ENCODE results near the gene NSMF. TPM values are rescaled to one million over a fixed set of nuclear protein-coding genes. Genes with fewer than 3 reads are reported as not detected.

NSMF gene
- total RNA-seq, 1 donor from 2014 or later, result 231 TPM

GRCh38 chr9:137441935-137442321, 17.2 kb downstream of the NSMF start:
- Histone ChIP-seq H3K4me1 (peaks cover 0 to 11% of the 10 kb centered on the region in 2 donors), H3K36me3 (no peaks in the 10 kb centered on the region), H3K27ac (no peak overlapping the region), H3K9me3 (no peaks in the 10 kb centered on the region), H3K27me3 (peaks cover 3% of the 10 kb centered on the region), H3K4me3 (peak overlapping the region; percentile 36 to 53)
- TF ChIP-seq, protein P1, sequence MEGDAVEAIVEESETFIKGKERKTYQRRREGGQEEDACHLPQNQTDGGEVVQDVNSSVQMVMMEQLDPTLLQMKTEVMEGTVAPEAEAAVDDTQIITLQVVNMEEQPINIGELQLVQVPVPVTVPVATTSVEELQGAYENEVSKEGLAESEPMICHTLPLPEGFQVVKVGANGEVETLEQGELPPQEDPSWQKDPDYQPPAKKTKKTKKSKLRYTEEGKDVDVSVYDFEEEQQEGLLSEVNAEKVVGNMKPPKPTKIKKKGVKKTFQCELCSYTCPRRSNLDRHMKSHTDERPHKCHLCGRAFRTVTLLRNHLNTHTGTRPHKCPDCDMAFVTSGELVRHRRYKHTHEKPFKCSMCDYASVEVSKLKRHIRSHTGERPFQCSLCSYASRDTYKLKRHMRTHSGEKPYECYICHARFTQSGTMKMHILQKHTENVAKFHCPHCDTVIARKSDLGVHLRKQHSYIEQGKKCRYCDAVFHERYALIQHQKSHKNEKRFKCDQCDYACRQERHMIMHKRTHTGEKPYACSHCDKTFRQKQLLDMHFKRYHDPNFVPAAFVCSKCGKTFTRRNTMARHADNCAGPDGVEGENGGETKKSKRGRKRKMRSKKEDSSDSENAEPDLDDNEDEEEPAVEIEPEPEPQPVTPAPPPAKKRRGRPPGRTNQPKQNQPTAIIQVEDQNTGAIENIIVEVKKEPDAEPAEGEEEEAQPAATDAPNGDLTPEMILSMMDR (IDR thresholded peaks at IDR 0.05), result no peak
- intact Hi-C loops (cut with DNase I), result no loop called here
- no peak for DNase-seq (ENCODE audit: low spot score in 2 of 2)

DNA sequence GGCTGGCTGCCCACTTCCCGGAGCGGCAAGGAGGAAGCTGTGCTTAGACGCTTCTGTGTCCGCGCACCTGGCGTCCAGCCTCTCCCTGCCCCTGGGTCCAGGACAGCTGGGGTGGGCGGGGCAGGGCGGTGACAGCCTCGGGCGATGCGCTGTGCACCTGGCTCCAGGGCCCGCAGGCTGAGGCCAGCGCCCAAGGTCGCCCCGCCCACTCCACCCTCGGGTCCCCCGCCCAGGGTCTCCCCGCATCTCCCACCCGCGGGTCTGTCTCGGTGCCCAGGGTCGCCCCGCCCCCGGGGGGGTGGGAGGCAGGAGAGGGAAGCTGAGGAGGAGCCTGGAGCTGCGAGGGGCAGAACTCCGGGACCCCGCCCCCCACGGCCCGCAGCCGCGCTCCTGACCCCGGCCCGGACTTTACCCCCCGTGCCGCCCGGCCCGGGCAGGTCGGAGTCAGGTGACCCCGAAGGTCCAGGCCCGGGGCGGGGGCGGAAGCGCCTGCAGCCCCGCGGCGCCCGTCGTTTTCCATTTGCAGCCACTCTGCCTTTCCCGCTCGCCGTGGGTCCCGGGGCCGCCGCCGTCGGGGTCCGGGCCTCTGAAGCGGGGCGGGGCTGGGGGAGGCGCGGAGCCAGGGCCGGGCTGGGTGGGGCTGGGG, 17.7 kb downstream of the NSMF start, which contains the start of gene ENTPD8:
Gene ENTPD8 (minus strand): TSS at position 69 of the 646 bp plus-strand sequence. CDS start 3,072 bp downstream, outside the sequence.
- TF ChIP-seq, protein P1 (IDR thresholded peaks at IDR 0.05), result no peak
- Histone ChIP-seq H3K36me3 (no peaks in the 10 kb centered on the region), H3K4me1 (peaks cover 0 to 12% of the 10 kb centered on the region in 2 donors), H3K27ac (no peak within 1 kb of the TSS), H3K27me3 (peaks cover 3% of the 10 kb centered on the region), H3K9me3 (no peaks in the 10 kb centered on the region), H3K4me3 (peak within 1 kb of the TSS; percentile 36 to 53)
- no peak for DNase-seq (ENCODE audit: low spot score in 2 of 2)
- intact Hi-C loops (cut with DNase I), result no loop called here

GRCh38 chr9:137439158-137439714, 19.9 kb downstream of the NSMF start:
- Histone ChIP-seq H3K27me3 (peaks cover 3% of the 10 kb centered on the region), H3K4me1 (peaks cover 6 to 13% of the 10 kb centered on the region in 2 donors), H3K36me3 (no peaks in the 10 kb centered on the region), H3K27ac (no peak overlapping the region), H3K4me3 (no peak overlapping the region), H3K9me3 (no peaks in the 10 kb centered on the region)
- intact Hi-C loops (cut with DNase I), result no loop called here
- TF ChIP-seq, protein P1 (IDR thresholded peaks at IDR 0.05), result no peak
- no peak for DNase-seq (ENCODE audit: low spot score in 2 of 2)

DNA sequence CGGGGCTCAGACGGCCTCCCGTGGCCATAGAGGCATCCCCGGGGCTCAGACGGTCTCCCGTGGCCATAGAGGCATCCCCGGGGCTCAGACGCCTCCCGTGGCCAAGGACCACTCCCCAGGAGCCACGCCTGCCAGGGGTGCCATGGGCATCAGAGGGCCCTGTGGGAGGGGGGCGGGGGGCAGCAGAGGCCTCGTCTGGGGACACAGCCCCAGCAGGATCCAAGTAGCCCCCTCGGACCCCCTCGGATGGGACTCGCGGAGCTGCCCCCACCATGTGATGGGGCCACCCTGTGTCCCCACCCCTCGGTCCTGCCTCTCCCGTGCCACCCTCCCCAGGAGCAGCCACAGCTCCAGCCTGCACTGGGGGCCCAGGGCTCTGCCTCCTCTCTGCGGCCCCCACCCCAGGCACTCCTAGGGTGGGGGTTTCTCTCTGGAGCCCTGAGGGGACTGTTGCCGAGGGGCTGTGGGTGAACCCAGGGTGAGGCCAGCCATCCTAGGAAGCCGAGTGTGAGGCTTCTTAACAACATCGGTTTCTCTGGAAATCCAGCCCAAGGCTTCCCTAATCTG, 20.5 kb downstream of the NSMF start:
- DNase-seq (ENCODE audit: low spot score in 2 of 2), result no peak
- Histone ChIP-seq H3K27me3 (peaks cover 3% of the 10 kb centered on the region), H3K27ac (no peak overlapping the region), H3K36me3 (no peaks in the 10 kb centered on the region), H3K9me3 (no peaks in the 10 kb centered on the region), H3K4me1 (peaks cover 6 to 13% of the 10 kb centered on the region in 2 donors), H3K4me3 (no peak overlapping the region)
- TF ChIP-seq, protein P1 (IDR thresholded peaks at IDR 0.05), result no peak
- intact Hi-C loops (cut with DNase I), result no loop called here

DNA sequence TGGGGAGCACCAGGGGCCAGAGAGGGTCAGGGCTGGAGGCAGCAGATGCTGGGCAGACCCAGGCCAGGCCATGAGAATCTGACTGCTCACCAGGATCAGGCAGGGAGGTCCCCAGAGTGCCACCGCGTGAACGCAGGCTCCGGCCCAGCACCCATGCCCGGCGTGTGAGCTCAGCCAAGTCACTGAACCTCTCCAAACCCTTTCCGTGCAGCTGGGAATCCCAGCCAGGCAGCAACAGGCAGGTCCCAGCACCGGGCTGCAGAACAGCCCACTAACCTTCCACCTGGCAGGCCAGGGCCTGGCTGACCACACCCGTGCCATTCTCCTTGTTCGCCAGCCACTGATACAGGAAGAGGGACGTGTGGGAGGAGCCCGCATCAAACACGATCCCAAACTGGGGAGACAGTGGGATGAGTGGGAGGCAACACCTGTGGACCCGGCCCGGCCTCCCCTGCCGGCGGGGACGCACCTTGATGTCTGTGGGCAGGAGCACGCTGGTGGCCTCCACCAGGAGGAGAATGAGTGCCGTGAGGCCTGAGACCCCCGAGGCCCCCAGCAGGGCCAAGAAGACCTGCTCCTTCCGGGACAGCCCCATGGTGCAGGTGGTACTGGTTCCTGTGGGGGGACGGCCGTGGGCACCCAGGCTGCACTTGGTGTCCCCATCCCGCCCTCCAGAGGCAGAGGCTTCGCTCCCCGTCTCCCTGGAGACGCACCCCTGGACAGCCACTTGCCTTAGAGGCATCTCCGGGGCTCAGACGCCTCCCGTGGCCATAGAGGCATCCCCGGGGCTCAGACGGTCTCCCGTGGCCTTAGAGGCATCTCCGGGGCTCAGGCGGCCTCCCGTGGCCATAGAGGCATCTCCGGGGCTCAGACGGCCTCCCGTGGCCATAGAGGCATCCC, 21.2 kb downstream of the NSMF start:
- TF ChIP-seq, protein P1 (IDR thresholded peaks at IDR 0.05), result no peak
- Histone ChIP-seq H3K27ac (no peak overlapping the region), H3K4me1 (peaks cover 6 to 13% of the 10 kb centered on the region in 2 donors), H3K4me3 (no peak overlapping the region), H3K27me3 (peaks cover 3% of the 10 kb centered on the region), H3K36me3 (no peaks in the 10 kb centered on the region), H3K9me3 (no peaks in the 10 kb centered on the region)
- intact Hi-C loops (cut with DNase I), result no loop called here
- no peak for DNase-seq (ENCODE audit: low spot score in 2 of 2)
